Measurements from ENCODE around the gene PDE11A. TPM values are rescaled to one million over a fixed set of nuclear protein-coding genes. Genes with fewer than 3 reads are reported as not detected.
A peak's percentile ranks its signal among the peaks of the same experiment; 100 is the strongest.

PDE11A gene
- total RNA-seq, 1 experiment from 2014 or later = 2.6 TPM

- no peak for DNase-seq (ENCODE audit: low spot score)
- in situ Hi-C loops (cut with HindIII; ENCODE audit: low sequenced_read_pairs) = no loop called here
These were observed 438.7 kb downstream of the PDE11A start for GRCh38 chr2:177633910-177634294.

- in situ Hi-C loops (cut with HindIII; ENCODE audit: low sequenced_read_pairs) = no loop called here
- no peak for DNase-seq (ENCODE audit: low spot score)
These were observed 439.5 kb downstream of the PDE11A start for GRCh38 chr2:177633111-177633510.

- no peak for DNase-seq (ENCODE audit: low spot score)
- in situ Hi-C loops (cut with HindIII; ENCODE audit: low sequenced_read_pairs) = no loop called here
These were observed 440.9 kb downstream of the PDE11A start for GRCh38 chr2:177631680-177632079.

GRCh38 chr2:177629357-177630024 is 443.1 kb downstream of the PDE11A start:
- no peak for DNase-seq (ENCODE audit: low spot score)
- in situ Hi-C loops (cut with HindIII; ENCODE audit: low sequenced_read_pairs) = no loop called here

DNA sequence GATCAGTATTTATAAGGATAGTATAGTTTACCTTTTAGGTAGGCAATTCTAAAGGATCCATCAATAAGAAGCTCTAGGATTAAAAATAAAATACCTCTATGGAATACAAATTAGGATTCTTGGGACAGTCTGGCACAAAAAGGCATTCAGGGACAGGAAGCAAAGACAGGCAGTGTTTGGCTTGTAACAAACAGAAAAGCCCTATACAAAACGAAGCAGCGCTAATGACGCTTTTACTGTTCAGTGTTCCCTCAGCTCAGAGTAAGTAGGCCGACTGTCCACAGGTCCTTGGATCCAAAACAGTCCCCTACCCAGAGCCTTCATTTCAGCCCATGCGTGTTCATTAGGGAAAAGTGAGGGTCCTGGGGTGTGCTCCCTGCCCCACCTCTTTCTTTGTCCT is 443.7 kb downstream of the PDE11A start:
- DNase-seq (ENCODE audit: low spot score) = no peak
- in situ Hi-C loops (cut with HindIII; ENCODE audit: low sequenced_read_pairs) = no loop called here

DNA sequence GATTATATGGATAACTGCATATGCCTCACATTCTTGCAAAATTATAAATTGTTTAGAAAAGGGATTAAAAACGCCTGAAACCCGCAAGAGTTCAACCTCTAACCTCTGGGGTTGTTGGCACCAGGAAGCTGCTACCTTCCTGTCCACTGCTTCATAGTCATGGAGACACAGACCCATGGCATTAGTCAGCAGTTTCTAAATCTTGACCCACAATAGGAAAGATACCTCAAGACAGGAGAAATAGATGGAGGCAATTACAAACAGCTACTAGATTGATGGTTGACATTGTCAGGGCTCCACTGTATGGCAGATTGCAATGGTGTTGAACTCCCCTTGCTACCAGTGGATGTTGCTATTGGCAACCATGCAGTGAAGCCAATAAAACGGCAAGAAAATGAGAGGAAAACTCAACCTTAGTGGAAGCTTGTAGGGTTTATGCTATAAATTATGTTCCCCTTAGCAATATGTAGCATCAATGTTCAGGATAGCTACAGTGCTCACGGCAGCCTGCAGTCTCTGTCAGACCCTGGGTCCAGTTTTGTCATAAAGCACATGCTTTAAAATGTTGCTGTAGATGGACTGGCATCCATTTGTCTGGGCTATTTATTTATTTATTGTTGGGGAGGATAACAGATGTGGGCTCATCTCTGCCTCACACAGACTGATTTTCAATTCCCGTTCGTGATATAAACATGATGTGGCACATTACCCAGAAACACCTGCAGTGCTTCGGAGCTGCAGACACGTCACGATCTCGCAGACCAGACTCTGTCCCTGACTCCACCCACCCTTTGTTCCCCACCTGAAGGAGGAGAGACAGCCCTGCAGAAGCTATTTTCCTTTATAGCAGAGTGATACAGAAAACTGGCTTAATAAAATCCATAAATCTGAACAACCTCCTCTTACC is 446.6 kb downstream of the PDE11A start:
- peak; percentile 61 for DNase-seq (ENCODE audit: low spot score)
- in situ Hi-C loops (cut with HindIII; ENCODE audit: low sequenced_read_pairs) = no loop called here

DNA sequence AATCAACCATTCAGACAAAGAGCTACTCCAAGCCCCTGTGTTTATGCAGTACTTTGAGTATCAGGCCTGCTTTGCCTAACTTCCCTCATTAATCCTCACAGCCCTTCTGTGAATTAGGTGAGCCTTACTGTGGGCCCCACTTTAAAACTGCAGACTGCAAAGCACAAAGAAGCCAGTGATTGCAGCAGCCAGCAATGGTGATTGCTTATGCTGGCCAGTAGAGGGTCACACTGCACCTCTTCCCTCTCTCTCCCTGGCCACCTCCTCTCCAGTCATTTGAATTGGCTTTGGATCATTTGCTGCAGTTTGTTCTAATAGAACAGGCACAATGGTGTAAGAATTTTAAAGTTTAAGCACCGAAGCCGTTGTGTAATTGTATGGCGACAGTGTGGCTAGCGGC is 450.1 kb downstream of the PDE11A start:
- DNase-seq (ENCODE audit: low spot score) = peak; percentile 61
- in situ Hi-C loops (cut with HindIII; ENCODE audit: low sequenced_read_pairs) = no loop called here

DNA sequence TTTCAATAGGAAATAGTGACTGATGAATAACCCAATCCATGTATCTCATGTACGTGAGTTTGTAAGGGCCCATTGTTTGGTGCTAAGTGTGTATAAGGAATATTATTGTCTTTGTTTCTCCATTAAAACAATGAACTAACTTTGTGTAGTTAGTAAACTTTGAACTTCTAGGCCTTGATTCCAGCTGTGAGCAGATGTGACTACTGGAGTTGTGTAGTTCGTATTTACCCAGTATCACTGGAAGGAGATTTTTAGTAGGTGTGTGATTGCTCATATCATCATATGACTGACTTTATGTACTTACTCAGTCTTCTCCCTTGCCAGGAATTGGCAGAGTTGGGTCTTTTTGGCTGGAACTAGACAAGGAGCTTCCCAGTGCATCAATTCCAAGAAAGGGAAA is 452.6 kb downstream of the PDE11A start:
- DNase-seq (ENCODE audit: low spot score) = no peak
- in situ Hi-C loops (cut with HindIII; ENCODE audit: low sequenced_read_pairs) = no loop called here

DNA sequence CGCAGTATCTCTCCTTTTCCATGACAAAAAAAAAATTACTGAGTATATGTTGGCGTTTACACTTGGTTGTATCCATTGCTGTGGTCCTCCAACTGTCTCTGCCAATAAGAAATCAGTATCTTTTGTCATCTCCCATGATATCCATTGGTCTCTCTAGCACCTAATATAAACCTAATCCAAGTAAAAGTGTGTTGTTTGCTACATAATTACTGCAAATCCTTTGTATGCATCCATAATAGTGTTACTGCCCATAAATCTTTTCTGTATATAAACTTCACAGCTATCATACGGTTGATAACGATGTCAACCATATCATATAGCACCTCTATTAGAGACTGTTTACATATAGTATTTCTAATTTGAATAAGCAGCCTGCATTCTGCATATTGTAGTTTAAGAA is 453.1 kb downstream of the PDE11A start:
- in situ Hi-C loops (cut with HindIII; ENCODE audit: low sequenced_read_pairs) = no loop called here
- no peak for DNase-seq (ENCODE audit: low spot score)

DNA sequence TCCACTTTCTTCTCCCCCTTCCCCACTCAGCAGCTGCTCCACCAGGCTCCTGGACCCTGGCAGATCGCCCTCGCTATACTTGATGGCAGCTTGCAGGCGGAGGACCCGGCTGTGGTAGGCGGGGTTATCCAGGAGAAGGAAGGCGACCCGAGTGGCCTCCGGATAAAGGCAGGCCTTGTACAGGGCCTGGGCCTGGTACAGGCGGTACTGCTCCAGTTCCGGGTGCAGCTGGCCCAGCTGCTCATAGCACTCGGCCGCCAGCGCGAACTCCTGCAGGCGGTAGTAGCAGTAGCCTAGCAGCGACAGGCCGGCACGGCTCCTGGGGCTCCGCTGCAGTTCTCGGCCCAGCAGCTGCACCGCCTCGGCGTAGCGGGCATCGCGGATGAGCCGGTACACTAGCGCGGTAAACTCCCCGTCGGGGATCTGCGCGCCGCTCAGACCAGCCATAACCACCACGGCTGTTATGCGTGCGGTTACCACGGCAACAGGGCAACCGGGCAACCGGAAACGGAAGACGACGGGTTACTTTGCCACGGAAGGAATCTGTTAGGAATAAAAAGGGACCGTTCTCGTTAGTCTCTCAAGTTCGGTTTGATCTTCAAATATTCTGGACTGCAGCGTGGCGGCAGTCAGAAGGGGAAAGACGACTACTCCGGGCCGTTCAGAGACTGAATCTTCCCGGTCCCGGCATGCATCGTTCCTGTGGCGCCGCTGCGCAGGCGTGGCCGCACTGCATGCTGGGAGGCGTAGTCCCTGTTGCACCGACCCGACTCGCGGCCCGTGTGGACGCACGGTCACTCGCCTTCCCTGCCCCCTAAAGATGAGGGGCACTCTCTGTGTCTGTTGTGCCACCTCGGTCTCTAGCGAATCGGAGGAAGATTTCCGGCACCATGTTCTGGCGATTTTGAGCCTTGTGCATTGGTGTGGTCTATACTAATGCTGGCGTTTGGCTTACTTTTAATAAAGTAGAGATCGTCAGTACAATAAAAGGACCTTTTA is 454.0 kb downstream of the PDE11A start:
- in situ Hi-C loops (cut with HindIII; ENCODE audit: low sequenced_read_pairs) = no loop called here
- peak; percentile 90 for DNase-seq (ENCODE audit: low spot score)

DNA sequence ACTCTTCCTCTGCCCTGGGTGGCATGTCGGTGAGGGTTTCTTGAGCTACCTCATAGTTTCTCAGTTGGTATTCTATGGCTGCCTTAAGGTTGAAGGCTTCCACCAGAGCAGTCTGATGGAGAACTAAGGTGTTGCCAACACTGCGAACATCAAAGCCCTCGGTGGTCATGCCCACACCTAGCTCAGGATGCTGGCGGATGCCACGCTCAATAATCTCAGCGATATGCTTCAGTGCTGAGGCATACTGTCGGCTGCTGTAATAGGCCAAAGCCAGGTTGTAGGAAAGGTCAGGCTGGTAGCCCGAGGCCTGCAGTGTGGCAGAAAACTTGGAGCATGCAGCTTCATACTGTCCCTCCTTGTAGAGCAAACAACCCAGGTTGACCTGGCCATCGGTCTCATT is 454.7 kb downstream of the PDE11A start:
- DNase-seq (ENCODE audit: low spot score) = no peak
- in situ Hi-C loops (cut with HindIII; ENCODE audit: low sequenced_read_pairs) = no loop called here

GRCh38 chr2:177616731-177617130 is 455.8 kb downstream of the PDE11A start:
- in situ Hi-C loops (cut with HindIII; ENCODE audit: low sequenced_read_pairs) = no loop called here
- no peak for DNase-seq (ENCODE audit: low spot score)

GRCh38 chr2:177616066-177616465 is 456.5 kb downstream of the PDE11A start:
- in situ Hi-C loops (cut with HindIII; ENCODE audit: low sequenced_read_pairs) = no loop called here
- DNase-seq (ENCODE audit: low spot score) = no peak

GRCh38 chr2:177612659-177613058 is 459.9 kb downstream of the PDE11A start:
- no peak for DNase-seq (ENCODE audit: low spot score)
- in situ Hi-C loops (cut with HindIII; ENCODE audit: low sequenced_read_pairs) = no loop called here

DNA sequence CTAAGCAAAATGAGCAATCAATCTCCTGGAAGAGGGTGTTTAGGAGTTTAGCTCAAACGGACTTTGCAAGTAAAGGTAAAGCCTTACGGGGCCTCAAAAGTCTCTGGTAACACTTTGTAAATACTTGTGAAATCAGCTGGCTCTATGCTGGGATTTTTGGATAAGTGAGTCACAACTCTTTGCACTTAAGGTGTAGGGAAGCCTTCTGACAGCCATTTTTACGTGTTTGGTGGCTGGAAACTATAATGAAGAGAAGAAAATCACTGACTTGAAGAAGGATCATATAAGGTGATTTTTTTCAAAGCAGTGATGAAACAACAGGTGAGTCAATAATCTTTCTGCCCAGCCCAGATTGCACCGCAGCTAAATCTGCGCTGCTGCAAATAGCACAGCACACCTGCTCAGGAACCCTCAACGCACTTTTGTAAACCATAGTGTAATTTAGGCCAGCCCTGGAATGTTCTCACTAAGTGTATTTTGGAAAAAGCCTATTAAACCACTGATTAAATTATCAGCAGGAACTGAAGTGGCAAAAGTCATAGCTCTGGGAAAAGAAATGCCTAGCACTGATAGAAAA is 461.2 kb downstream of the PDE11A start:
- in situ Hi-C loops (cut with HindIII; ENCODE audit: low sequenced_read_pairs) = no loop called here
- DNase-seq (ENCODE audit: low spot score) = peak; percentile 37

DNA sequence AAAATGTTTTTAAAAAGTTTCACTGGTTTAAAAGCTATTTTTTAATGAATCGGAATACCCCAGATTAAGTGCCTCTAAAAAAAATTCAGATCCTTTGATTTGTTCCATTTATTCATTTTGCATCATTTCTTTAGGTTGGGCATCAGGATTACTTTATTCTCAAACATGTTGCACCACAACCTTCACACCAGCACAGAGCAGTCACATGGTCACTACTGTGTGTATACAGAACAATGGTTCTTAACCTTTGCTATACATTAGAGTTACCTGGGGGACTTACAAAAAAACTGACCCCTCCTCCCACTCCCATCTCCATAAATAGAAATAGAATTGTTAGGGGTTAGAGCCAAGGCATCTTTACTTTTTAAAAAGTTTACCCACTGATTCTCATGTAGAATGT is 461.8 kb downstream of the PDE11A start:
- DNase-seq (ENCODE audit: low spot score) = peak; percentile 23
- in situ Hi-C loops (cut with HindIII; ENCODE audit: low sequenced_read_pairs) = no loop called here

DNA sequence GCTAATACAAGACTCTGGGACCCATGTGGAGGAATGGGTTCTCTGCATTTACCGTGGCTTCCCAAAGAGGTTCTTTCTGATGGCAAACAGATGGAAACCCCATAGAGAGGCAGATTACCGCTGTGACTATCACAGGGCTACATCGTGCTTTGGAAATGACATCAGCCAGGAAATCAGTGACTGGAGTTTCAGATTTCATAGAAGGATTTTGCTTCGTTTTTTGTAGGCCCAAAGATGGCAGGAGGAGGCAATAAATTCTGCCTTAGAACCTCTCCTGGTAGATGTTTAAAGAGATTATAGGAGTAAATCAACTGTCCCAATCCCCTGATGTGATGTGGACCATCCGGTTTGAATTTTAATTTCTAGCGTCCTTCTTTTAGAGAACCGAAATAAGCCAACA is 465.9 kb downstream of the PDE11A start:
- in situ Hi-C loops (cut with HindIII; ENCODE audit: low sequenced_read_pairs) = loop anchor here (10.0 kb wide), 1 partner anchor 272 kb away; no protein-coding TSS in a partner anchor

DNA sequence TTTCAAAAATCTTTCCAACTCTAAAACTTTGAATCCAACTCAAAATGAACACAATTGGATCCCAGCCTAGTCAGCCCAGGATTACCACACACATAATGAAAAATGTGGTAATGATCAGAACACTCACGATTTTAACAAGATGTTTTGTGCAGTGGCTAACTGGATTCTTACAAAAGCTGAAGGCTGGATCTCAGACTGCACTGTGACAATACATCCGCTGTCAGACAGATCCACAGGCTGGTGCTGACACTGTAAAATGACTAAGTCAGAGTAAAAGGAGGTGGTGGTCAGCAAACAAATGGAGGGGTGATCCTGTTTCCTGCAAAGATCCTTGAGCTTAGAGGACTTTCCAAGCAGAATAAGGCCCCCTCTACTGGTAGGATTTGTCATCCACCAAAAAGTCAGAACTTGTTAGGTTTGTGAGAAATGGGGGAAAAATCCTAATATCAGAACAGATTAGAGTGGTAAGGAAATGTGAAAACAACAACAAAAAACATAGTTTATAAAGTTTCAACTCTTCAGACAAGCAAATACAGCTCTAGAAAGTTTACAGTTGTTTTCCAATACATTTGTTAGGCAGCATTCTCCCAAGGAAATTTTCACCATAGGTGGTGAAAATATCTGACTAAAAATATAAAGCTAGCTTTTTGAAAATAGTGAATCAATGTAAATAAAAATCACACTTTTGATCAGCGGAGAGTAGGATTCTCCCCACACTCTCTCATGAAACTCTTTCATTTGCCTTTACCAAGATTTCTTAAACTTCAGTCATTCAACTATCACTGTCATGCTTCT is 468.1 kb downstream of the PDE11A start:
- in situ Hi-C loops (cut with HindIII; ENCODE audit: low sequenced_read_pairs) = loop anchor here (10.0 kb wide), 1 partner anchor 270 kb away; no protein-coding TSS in a partner anchor
- DNase-seq (ENCODE audit: low spot score) = peak; percentile 65

More for the DNA sequence above, 465.9 kb downstream of the PDE11A start:
- peak; percentile 73 for DNase-seq (ENCODE audit: low spot score)
